PC-9 (cell line): ENCODE results near the gene TTC28. TPM values are rescaled to one million over a fixed set of nuclear protein-coding genes. Genes with fewer than 3 reads are reported as not detected.
A peak's percentile ranks its signal among the peaks of the same experiment; 100 is the strongest.

Source experiments
- BruUV-seq: library from RNA; stranded (reverse); fragments of 400-500 nt; replicated peaks from 2 replicates; lab custom pipeline; 2021; lab: Mats Ljungman, UMichigan
- CTCF ChIA-PET: fragments of 300-600 bp; sonication (Branson Sonifier 250); formaldehyde crosslinking; loops from one replicate; lab custom pipeline; 2022; ENCODE audit warnings: antibody characterized with exemption; lab: Charles Lee
- POLR2A ChIA-PET: fragments of 300-600 bp; sonication (Branson Sonifier 250); formaldehyde crosslinking; loops from one replicate; lab custom pipeline; 2022; ENCODE audit warnings: antibody characterized with exemption; ENCODE audit not compliant: unreplicated experiment; lab: Charles Lee
- DNase-seq, 2 experiments: peaks; one replicate each; pipeline versions ENCODE4 v3.0.0 to v3.0.0-alpha.2; 2015 to 2022; ENCODE audit warnings: mixed read lengths in 1 of 2
- H2AFZ ChIP-seq: fragments of 200-600 bp; sonication (generic); 2 replicates; pipeline ENCODE4 v1.8.1; 2017; ENCODE audit warnings: antibody characterized with exemption
- H3F3A ChIP-seq: fragments of 200-600 bp; sonication (generic); 2 replicates; pipeline ENCODE4 v1.8.1; 2017; ENCODE audit warnings: antibody characterized with exemption, mild to moderate bottlenecking, low read depth; ENCODE audit not compliant: insufficient read depth
- H3K27ac ChIP-seq: fragments of 200-600 bp; sonication (generic); 2 replicates; pipeline ENCODE4 v1.6.1; 2016; ENCODE audit warnings: mixed run types
- H3K27me3 ChIP-seq: fragments of 200-600 bp; sonication (generic); 2 replicates; pipeline ENCODE4 v1.6.1; 2016; ENCODE audit warnings: low read depth, mixed run types; ENCODE audit not compliant: insufficient read depth
- H3K36me3 ChIP-seq: fragments of 200-600 bp; sonication (generic); 2 replicates; pipeline ENCODE4 v1.6.1; 2016; ENCODE audit warnings: low read depth, mixed run types
- H3K4me1 ChIP-seq: fragments of 200-600 bp; sonication (generic); replicated peaks from 2 replicates; pipeline ENCODE4 v1.6.1; 2016; ENCODE audit warnings: mixed run types; ENCODE audit not compliant: insufficient read depth
- H3K4me2 ChIP-seq: fragments of 200-600 bp; sonication (generic); 2 replicates; pipeline ENCODE4 v1.6.1; 2017; ENCODE audit warnings: mixed run types
- H3K4me3 ChIP-seq: fragments of 200-600 bp; sonication (generic); 2 replicates; pipeline ENCODE4 v1.6.1; 2016; ENCODE audit warnings: mixed run types
- H3K79me2 ChIP-seq: fragments of 200-600 bp; sonication (generic); 2 replicates; pipeline ENCODE4 v1.6.1; 2017; ENCODE audit warnings: low read depth, mixed run types
- H3K9me2 ChIP-seq: fragments of 200-600 bp; sonication (generic); 2 replicates; pipeline ENCODE4 v1.8.1; 2017; ENCODE audit warnings: mild to moderate bottlenecking; ENCODE audit not compliant: insufficient read depth
- H3K9me3 ChIP-seq: fragments of 200-600 bp; sonication (generic); 2 replicates; pipeline ENCODE4 v1.8.1; 2016; ENCODE audit warnings: low read depth; ENCODE audit not compliant: insufficient read depth
- H4K20me1 ChIP-seq: fragments of 200-600 bp; sonication (generic); 2 replicates; pipeline ENCODE4 v1.8.1; 2017; ENCODE audit not compliant: insufficient read depth
- CTCF ChIP-seq: fragments of 200-600 bp; sonication (generic); conservative IDR thresholded peaks from 2 replicates; pipeline ENCODE4 v1.6.1; 2017; ENCODE audit warnings: mixed run types, antibody characterized with exemption, mild to moderate bottlenecking, moderate library complexity
- EZH2 ChIP-seq: fragments of 200-600 bp; sonication (generic); IDR thresholded peaks from 2 replicates; pipeline ENCODE4 v1.8.0; 2017; ENCODE audit warnings: antibody characterized with exemption, low read depth
- intact Hi-C: fragments of 100-400 bp; cut with micrococcal nuclease; formaldehyde crosslinking; loops from one replicate; pipeline ENCODE4 v1.10.0; 2022; ENCODE audit not compliant: unreplicated experiment
- total RNA-seq: library from RNA; stranded (reverse); gene quantifications from 2 replicates; pipeline ENCODE4 v1.2.3, GENCODE V29; 2021

Gene TTC28
- total RNA-seq, 1 experiment from 2014 or later: 6.7 TPM

GRCh38 chr22:28029956-28030355, 649.7 kb downstream of the TTC28 start:
- POLR2A ChIA-PET: interaction anchor here (0.6 kb wide), 1 partner anchor 111 kb away, joined by 8 read pairs; no protein-coding TSS in a partner anchor
- Histone ChIP-seq H3K9me2 (no peaks in the 10 kb centered on the region), H3K4me3 (no peak overlapping the region), H2AFZ (no peak overlapping the region), H4K20me1 (no peaks in the 10 kb centered on the region), H3K4me1 (peaks cover 24% of the 10 kb centered on the region), H3K9me3 (no peaks in the 10 kb centered on the region), H3K27ac (peak overlapping the region; percentile 57), H3K27me3 (no peaks in the 10 kb centered on the region), H3K79me2 (no peaks in the 10 kb centered on the region), H3K4me2 (0 out of 2 replicates have a peak overlapping the region, but pooled peaks have one; percentile 9), H3F3A (peaks cover 12% of the 10 kb centered on the region; the same call in 1 of the 2 replicates), H3K36me3 (no peaks in the 10 kb centered on the region)
- no peak for DNase-seq
- BruUV-seq: no TSS peak
- intact Hi-C loops: no loop called here
- CTCF ChIA-PET: no interaction called here
- TF ChIP-seq EZH2: no peak
- no peak for TF ChIP-seq CTCF

GRCh38 chr22:28029201-28029948, 650.3 kb downstream of the TTC28 start:
- no peak for TF ChIP-seq CTCF
- TF ChIP-seq EZH2: no peak
- 0 out of 2 replicates have a peak overlapping the region, but pooled peaks have one; percentile 9 for H3K4me2 ChIP-seq
- no peaks in the 10 kb centered on the region for H3K79me2 ChIP-seq
- no peaks in the 10 kb centered on the region for H4K20me1 ChIP-seq
- intact Hi-C loops: no loop called here
- no peaks in the 10 kb centered on the region for H3K36me3 ChIP-seq
- no peaks in the 10 kb centered on the region for H3K9me2 ChIP-seq
- peaks cover 24% of the 10 kb centered on the region for H3K4me1 ChIP-seq
- H3K27me3 ChIP-seq: no peaks in the 10 kb centered on the region
- H3K4me3 ChIP-seq: no peak overlapping the region
- no peak overlapping the region for H2AFZ ChIP-seq
- peak overlapping the region; percentile 57 for H3K27ac ChIP-seq
- H3F3A ChIP-seq: peaks cover 12% of the 10 kb centered on the region; the same call in 1 of the 2 replicates
- BruUV-seq: no TSS peak
- POLR2A ChIA-PET: interaction anchor here (0.6 kb wide), 1 partner anchor 110 kb away, joined by 8 read pairs; no protein-coding TSS in a partner anchor
- peak; percentile 76 to 93 for DNase-seq
- H3K9me3 ChIP-seq: no peaks in the 10 kb centered on the region
- CTCF ChIA-PET: interaction anchor here (1.3 kb wide), 1 partner anchor 9 kb away, joined by 6 read pairs; no protein-coding TSS in a partner anchor

DNA sequence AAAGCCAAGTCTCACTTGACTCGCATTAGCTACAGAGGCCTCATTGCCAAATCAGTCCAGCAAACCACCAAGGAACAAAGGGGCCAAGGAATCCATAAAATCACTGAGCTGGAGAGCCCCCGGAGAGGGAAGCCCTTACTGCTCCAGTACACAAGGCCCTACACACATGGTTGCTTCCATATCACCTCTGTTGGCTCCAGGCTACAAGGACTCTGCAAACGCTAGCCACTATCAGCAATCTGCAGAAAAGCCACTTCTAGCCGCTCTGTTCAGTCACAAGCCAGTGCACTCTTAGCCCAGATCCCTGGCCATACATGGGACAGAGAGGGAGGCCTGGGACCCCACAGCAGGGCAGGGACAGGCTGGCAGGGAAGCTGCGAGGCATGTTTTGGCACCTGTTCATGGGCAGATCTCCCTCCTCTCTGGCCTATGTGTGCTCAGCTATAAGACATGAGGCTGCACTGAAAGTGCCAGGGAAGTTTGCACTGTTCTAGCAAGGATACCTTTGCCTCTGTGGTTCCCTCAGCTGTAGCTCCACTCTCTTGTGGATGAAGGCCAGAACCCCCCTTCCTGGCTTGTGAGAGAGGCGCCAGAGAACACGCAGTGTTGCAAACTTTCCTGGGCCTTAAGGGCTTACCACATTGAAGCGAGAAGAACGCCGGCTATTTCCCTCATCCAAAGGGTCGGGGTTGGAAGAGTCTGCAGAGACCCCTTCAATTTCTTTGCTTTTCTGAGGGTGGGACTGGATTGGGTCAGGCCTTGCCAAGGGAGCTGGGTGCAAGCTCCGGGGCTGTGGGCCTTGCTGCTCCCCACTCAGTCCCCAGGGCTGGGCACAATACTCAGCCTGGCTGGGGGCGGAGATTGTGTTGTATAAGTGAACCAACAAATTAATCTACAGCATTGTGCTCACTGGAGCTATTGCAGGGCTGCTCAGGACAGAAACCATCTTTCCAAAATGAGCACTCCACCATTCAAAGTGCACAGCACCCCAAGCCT, 651.9 kb downstream of the TTC28 start:
- ChIA-PET POLR2A (no interaction called here), CTCF (no interaction called here)
- Histone ChIP-seq H3K4me1 (peaks cover 24% of the 10 kb centered on the region), H3K27ac (no peak overlapping the region), H3K4me3 (no peak overlapping the region), H3K9me3 (no peaks in the 10 kb centered on the region), H2AFZ (no peak overlapping the region), H3F3A (peaks cover 12% of the 10 kb centered on the region; the same call in 1 of the 2 replicates), H3K27me3 (no peaks in the 10 kb centered on the region), H4K20me1 (no peaks in the 10 kb centered on the region), H3K36me3 (no peaks in the 10 kb centered on the region), H3K4me2 (no peak overlapping the region), H3K79me2 (no peaks in the 10 kb centered on the region), H3K9me2 (no peaks in the 10 kb centered on the region)
- no peak for DNase-seq
- intact Hi-C loops: no loop called here
- no peak for TF ChIP-seq CTCF
- no peak for TF ChIP-seq EZH2
- BruUV-seq: no TSS peak
